Keratinocyte (primary cell): Measurements from ENCODE around the gene SNTG2. TPM values are rescaled to one million over a fixed set of nuclear protein-coding genes. Genes with fewer than 3 reads are reported as not detected.

Experiments
- DNase-seq: peaks from one replicate; pipeline ENCODE4 v3.0.0-alpha.2; 2011; ENCODE audit warnings: low read depth, missing footprints, low spot score
- FAIRE-seq: peaks from 2 replicates; lab custom pipeline; 2011; peaks lifted over from hg19 to GRCh38; lab: Jason Lieb, UNC
- H2AFZ ChIP-seq: 2 replicates; pipeline ENCODE4 v1.6.0; 2012; ENCODE audit warnings: low read length, control low read depth, inconsistent platforms; ENCODE audit not compliant: control insufficient read depth
- H3K27ac ChIP-seq: 2 replicates; pipeline ENCODE4 v1.5.1; 2011; ENCODE audit warnings: low read length; ENCODE audit not compliant: control insufficient read depth, insufficient read depth
- H3K27me3 ChIP-seq: 3 replicates; pipeline ENCODE4 v1.6.0; 2011; ENCODE audit warnings: low read length; ENCODE audit not compliant: control insufficient read depth, insufficient read depth; ENCODE audit errors: extremely low read depth
- H3K36me3 ChIP-seq, 2 experiments: 2 replicates in 1 of 2; 3 replicates in 1 of 2; pipeline ENCODE4 v1.5.1; 2011; ENCODE audit warnings: low read length in 2 of 2, mild to moderate bottlenecking in 1 of 2; ENCODE audit not compliant: control insufficient read depth in 2 of 2, insufficient read depth in 2 of 2; ENCODE audit errors: extremely low read depth in 1 of 2
- H3K4me1 ChIP-seq: 3 replicates; pipeline ENCODE4 v1.5.1; 2011; ENCODE audit warnings: low read length; ENCODE audit not compliant: control insufficient read depth, insufficient read depth; ENCODE audit errors: extremely low read depth
- H3K4me2 ChIP-seq: 3 replicates; pipeline ENCODE4 v1.6.0; 2011; ENCODE audit warnings: low read depth, low read length; ENCODE audit not compliant: control insufficient read depth, insufficient read depth; ENCODE audit errors: extremely low read depth
- H3K4me3 ChIP-seq, 3 experiments: fragments of 200-600 bp in 1 of 3; sonication (generic) in 1 of 3; 2 replicates in 2 of 3; 3 replicates in 1 of 3; pipeline ENCODE4 v1.5.1; 2011 to 2016; ENCODE audit warnings: low read length in 3 of 3, mild to moderate bottlenecking in 3 of 3, control low read depth in 2 of 3, inconsistent platforms in 1 of 3, low read depth in 1 of 3, mixed read lengths in 1 of 3, mixed run types in 1 of 3, moderate library complexity in 1 of 3; ENCODE audit not compliant: control insufficient read depth in 2 of 3, insufficient read depth in 2 of 3; ENCODE audit errors: extremely low read depth in 1 of 3
- H3K79me2 ChIP-seq: 2 replicates; pipeline ENCODE4 v1.6.0; 2012; ENCODE audit warnings: low read length; ENCODE audit not compliant: control insufficient read depth, insufficient read depth
- H3K9ac ChIP-seq: 3 replicates; pipeline ENCODE4 v1.6.0; 2011; ENCODE audit warnings: low read length; ENCODE audit not compliant: control insufficient read depth, insufficient read depth; ENCODE audit errors: extremely low read depth
- H3K9me1 ChIP-seq: 3 replicates; pipeline ENCODE4 v1.6.0; 2011; ENCODE audit warnings: low read length; ENCODE audit not compliant: control insufficient read depth, insufficient read depth; ENCODE audit errors: extremely low read depth
- H3K9me3 ChIP-seq: 2 replicates; pipeline ENCODE4 v1.5.1; 2012; ENCODE audit warnings: low read depth, low read length; ENCODE audit not compliant: control insufficient read depth
- H4K20me1 ChIP-seq: 3 replicates; pipeline ENCODE4 v1.6.0; 2011; ENCODE audit warnings: low read length; ENCODE audit not compliant: control insufficient read depth, insufficient read depth; ENCODE audit errors: extremely low read depth
- CTCF ChIP-seq, 3 experiments: IDR thresholded peaks in 1 of 3; conservative IDR thresholded peaks in 1 of 3; optimal IDR thresholded peaks in 1 of 3; 2 replicates in 2 of 3; 3 replicates in 1 of 3; pipeline versions ENCODE3 to v1.5.1; 2011; ENCODE audit warnings: low read length in 3 of 3, mild to moderate bottlenecking in 3 of 3, moderate library complexity in 2 of 3, control low read depth in 1 of 3, inconsistent platforms in 1 of 3; ENCODE audit not compliant: insufficient read depth in 2 of 3; ENCODE audit errors: extremely low read depth in 1 of 3
- EZH2 ChIP-seq: IDR thresholded peaks from one replicate; pipeline ENCODE4 v1.6.1; 2012; ENCODE audit warnings: inconsistent platforms, mild to moderate bottlenecking, low read length, moderate library complexity
- dilution Hi-C: fragments of 300-500 bp; cut with MboI; formaldehyde crosslinking; loops from one replicate; pipeline ENCODE4 v1.7.0; 2020; ENCODE audit warnings: low sequenced_read_pairs; ENCODE audit not compliant: extremely low pct_ligation_motif_present
- polyA plus RNA-seq, 5 experiments: library from polyadenylated mRNA; depleted of rRNA in 3 of 5; stranded (reverse) in 3 of 5; stranded (forward) in 1 of 5; unstranded in 1 of 5; fragments of >200 nt; gene quantifications; 1 replicate in 1 of 5; 2 replicates in 3 of 5; 3 replicates in 1 of 5; pipeline versions ENCODE4 v1.2.1 to v1.2.3, GENCODE V29; 2011 to 2012; ENCODE audit warnings: missing spikeins in 2 of 5, low read depth in 1 of 5, low replicate concordance in 1 of 5

Gene SNTG2
- polyA plus RNA-seq, 1 donor (not counting 4 experiments of a cell fraction or from before 2014, with no cell fraction given), result not detected

GRCh38 chr2:981759-982158 is 31.1 kb downstream of the SNTG2 start:
- Histone ChIP-seq H3K4me1 (no peaks in the 10 kb centered on the region), H3K9me1 (no peaks in the 10 kb centered on the region), H3K9ac (no peak overlapping the region), H3K27me3 (no peaks in the 10 kb centered on the region), H2AFZ (no peak overlapping the region), H3K9me3 (peaks cover 7% of the 10 kb centered on the region), H3K79me2 (no peaks in the 10 kb centered on the region), H3K4me2 (no peak overlapping the region), H4K20me1 (no peaks in the 10 kb centered on the region), H3K27ac (no peak overlapping the region), H3K36me3 (no peaks in the 10 kb centered on the region), H3K4me3 (no peak overlapping the region)
- no peak for DNase-seq
- dilution Hi-C loops, result no loop called here
- TF ChIP-seq CTCF (optimal IDR thresholded peaks at IDR 0.05 in 1 of 3, IDR thresholded peaks at IDR 0.05 in 1 of 3, conservative IDR thresholded peaks at IDR 0.05 in 1 of 3; ENCODE audit: extremely low read depth in 1 of 3, insufficient read depth in 2 of 3, low read length in 3 of 3), result no peak
- TF ChIP-seq EZH2, result no peak
- FAIRE-seq, result no peak

GRCh38 chr2:985317-985898 is 34.8 kb downstream of the SNTG2 start:
- no peak overlapping the region for H2AFZ ChIP-seq
- no peak overlapping the region for H3K9ac ChIP-seq
- no peak for TF ChIP-seq CTCF (optimal IDR thresholded peaks at IDR 0.05 in 1 of 3, IDR thresholded peaks at IDR 0.05 in 1 of 3, conservative IDR thresholded peaks at IDR 0.05 in 1 of 3; ENCODE audit: extremely low read depth in 1 of 3, insufficient read depth in 2 of 3, low read length in 3 of 3)
- TF ChIP-seq EZH2, result no peak
- H3K27me3 ChIP-seq, result no peaks in the 10 kb centered on the region
- H3K79me2 ChIP-seq, result no peaks in the 10 kb centered on the region
- H3K4me2 ChIP-seq, result no peak overlapping the region
- H3K36me3 ChIP-seq, result no peaks in the 10 kb centered on the region
- dilution Hi-C loops, result no loop called here
- H3K9me1 ChIP-seq, result no peaks in the 10 kb centered on the region
- H3K4me3 ChIP-seq, result no peak overlapping the region
- no peaks in the 10 kb centered on the region for H3K4me1 ChIP-seq
- no peak overlapping the region for H3K27ac ChIP-seq
- no peak for FAIRE-seq
- DNase-seq, result no peak
- H4K20me1 ChIP-seq, result no peaks in the 10 kb centered on the region
- peaks cover 7% of the 10 kb centered on the region for H3K9me3 ChIP-seq
